Prostate gland (tissue), 2 donors: ENCODE measurements around the gene TBCC.

Experiments
- POLR2A ChIP-seq: fragments of 450-650 bp; IDR thresholded peaks from one replicate; pipeline ENCODE4 v1.6.1; 2016; ENCODE audit warnings: antibody characterized with exemption, mild to moderate bottlenecking
- POLR2AphosphoS5 ChIP-seq: sonication (generic); formaldehyde crosslinking; IDR thresholded peaks from one replicate; pipeline ENCODE4 v1.6.1; 2017; ENCODE audit warnings: antibody characterized with exemption
- TF ChIP-seq, protein P1 (sequence below), 4 experiments: fragments of 200-600 bp in 2 of 4; fragments of 450-650 bp in 2 of 4; sonication (generic) in 2 of 4; IDR thresholded peaks; 1 replicate in 3 of 4; 2 replicates in 1 of 4; pipeline ENCODE4 v1.5.1; 2016 to 2019; ENCODE audit warnings: antibody characterized with exemption in 4 of 4, mild to moderate bottlenecking in 2 of 4, moderate library complexity in 2 of 4

DNA sequence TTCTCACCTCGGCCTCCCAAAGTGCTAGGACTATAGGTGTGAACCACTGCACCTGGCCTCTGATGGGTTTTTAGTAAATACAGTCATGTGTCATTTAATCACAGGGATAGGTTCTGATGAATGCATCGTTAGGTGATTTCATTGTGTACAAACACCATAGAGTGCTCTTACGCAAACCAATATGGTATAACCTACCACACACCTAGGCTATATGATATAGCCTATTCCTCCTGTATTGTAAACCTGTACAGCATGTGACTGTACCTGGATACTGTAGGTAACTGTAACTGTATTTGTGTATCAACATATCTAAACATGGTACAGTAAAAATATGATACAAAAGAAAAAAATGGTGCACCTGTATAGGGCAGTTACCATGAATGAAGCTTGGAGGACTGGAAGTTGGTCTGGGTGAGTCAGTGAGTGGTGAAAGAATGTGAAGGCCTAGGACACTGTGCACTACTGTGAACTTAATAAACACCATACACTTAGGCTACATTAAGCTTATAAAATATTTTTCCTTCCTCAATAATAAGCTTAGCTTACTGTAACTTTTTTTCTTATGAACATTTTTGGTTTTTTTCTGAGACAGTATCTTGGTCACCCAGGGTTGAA lies 45.9 kb upstream of the TBCC start:
- TF ChIP-seq, protein P1, sequence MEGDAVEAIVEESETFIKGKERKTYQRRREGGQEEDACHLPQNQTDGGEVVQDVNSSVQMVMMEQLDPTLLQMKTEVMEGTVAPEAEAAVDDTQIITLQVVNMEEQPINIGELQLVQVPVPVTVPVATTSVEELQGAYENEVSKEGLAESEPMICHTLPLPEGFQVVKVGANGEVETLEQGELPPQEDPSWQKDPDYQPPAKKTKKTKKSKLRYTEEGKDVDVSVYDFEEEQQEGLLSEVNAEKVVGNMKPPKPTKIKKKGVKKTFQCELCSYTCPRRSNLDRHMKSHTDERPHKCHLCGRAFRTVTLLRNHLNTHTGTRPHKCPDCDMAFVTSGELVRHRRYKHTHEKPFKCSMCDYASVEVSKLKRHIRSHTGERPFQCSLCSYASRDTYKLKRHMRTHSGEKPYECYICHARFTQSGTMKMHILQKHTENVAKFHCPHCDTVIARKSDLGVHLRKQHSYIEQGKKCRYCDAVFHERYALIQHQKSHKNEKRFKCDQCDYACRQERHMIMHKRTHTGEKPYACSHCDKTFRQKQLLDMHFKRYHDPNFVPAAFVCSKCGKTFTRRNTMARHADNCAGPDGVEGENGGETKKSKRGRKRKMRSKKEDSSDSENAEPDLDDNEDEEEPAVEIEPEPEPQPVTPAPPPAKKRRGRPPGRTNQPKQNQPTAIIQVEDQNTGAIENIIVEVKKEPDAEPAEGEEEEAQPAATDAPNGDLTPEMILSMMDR (IDR thresholded peaks at IDR 0.05): no peak
- TF ChIP-seq POLR2A: no peak
- TF ChIP-seq POLR2AphosphoS5: no peak
